IMR-90 (cell line): Measurements from ENCODE around the gene GZMB. TPM values are rescaled to one million over a fixed set of nuclear protein-coding genes. Genes with fewer than 3 reads are reported as not detected.

ENCODE experiments used
- ATAC-seq: fragments of 200-7000 bp; cut with Tn5 transposase; 2 replicates; pipeline ENCODE4 v1.9.1; 2020; ENCODE audit warnings: low read depth, mild to moderate bottlenecking, moderate library complexity
- BruUV-seq: library from RNA; stranded (reverse); fragments of 400-500 nt; replicated peaks from 2 replicates; lab custom pipeline; 2021; lab: Mats Ljungman, UMichigan
- CTCF ChIA-PET: fragments of 300-600 bp; formaldehyde crosslinking; extraction: SDS; loops from one replicate; lab custom pipeline; 2021; ENCODE audit warnings: antibody characterized with exemption; lab: Yijun Ruan, JAX
- POLR2A ChIA-PET: fragments of 300-600 bp; sonication (Branson Sonifier 250); formaldehyde crosslinking; loops from one replicate; lab custom pipeline; 2022; ENCODE audit warnings: antibody characterized with exemption; ENCODE audit not compliant: unreplicated experiment; lab: Charles Lee
- DNase-seq: peaks from one replicate; pipeline ENCODE4 v3.0.0; 2013
- H2AFZ ChIP-seq: replicated peaks from 2 replicates; pipeline ENCODE3; 2013; ENCODE audit warnings: low read length, mild to moderate bottlenecking; ENCODE audit not compliant: poor library complexity
- H2AK5ac ChIP-seq: 2 replicates; pipeline ENCODE4 v1.6.1; 2013; ENCODE audit warnings: low read depth, low read length, inconsistent platforms
- H2AK9ac ChIP-seq: replicated peaks from 2 replicates; pipeline ENCODE3; 2013; ENCODE audit warnings: mild to moderate bottlenecking, low read depth, low read length, moderate library complexity; ENCODE audit not compliant: poor library complexity
- H2BK120ac ChIP-seq: 2 replicates; pipeline ENCODE4 v1.6.1; 2013; ENCODE audit warnings: low read depth, low read length, inconsistent platforms
- H2BK15ac ChIP-seq: 3 replicates; pipeline ENCODE4 v1.6.1; 2013; ENCODE audit warnings: low read depth, low read length, inconsistent platforms
- H2BK20ac ChIP-seq: 2 replicates; pipeline ENCODE4 v1.6.1; 2013; ENCODE audit warnings: low read depth, mild to moderate bottlenecking, inconsistent platforms, low read length, moderate library complexity
- H2BK5ac ChIP-seq: 2 replicates; pipeline ENCODE4 v1.6.1; 2013; ENCODE audit warnings: mild to moderate bottlenecking, low read depth, low read length, inconsistent platforms; ENCODE audit not compliant: poor library complexity, severe bottlenecking
- H3K14ac ChIP-seq: replicated peaks from 2 replicates; pipeline ENCODE4 v1.6.1; 2013; ENCODE audit warnings: low read depth, low read length, inconsistent platforms
- H3K18ac ChIP-seq: 2 replicates; pipeline ENCODE4 v1.6.1; 2013; ENCODE audit warnings: low read depth, low read length, control low read depth
- H3K23ac ChIP-seq: 2 replicates; pipeline ENCODE4 v1.6.1; 2013; ENCODE audit warnings: low read depth, low read length, inconsistent platforms
- H3K27ac ChIP-seq: 2 replicates; pipeline ENCODE4 v1.5.1; 2013; ENCODE audit warnings: mild to moderate bottlenecking, control low read depth, low read length; ENCODE audit not compliant: insufficient read depth
- H3K27me3 ChIP-seq: 2 replicates; pipeline ENCODE4 v1.6.1; 2013; ENCODE audit warnings: low read length; ENCODE audit not compliant: control insufficient read depth, insufficient read depth
- H3K36me3 ChIP-seq: 2 replicates; pipeline ENCODE4 v1.6.1; 2013; ENCODE audit warnings: low read length, mixed read lengths; ENCODE audit not compliant: control insufficient read depth, insufficient read depth
- H3K4ac ChIP-seq: 2 replicates; pipeline ENCODE4 v1.6.1; 2013; ENCODE audit warnings: low read depth, low read length, inconsistent platforms
- H3K4me1 ChIP-seq: 2 replicates; pipeline ENCODE4 v1.6.1; 2013; ENCODE audit warnings: low read length, mixed read lengths; ENCODE audit not compliant: control insufficient read depth, insufficient read depth
- H3K4me2 ChIP-seq: 2 replicates; pipeline ENCODE4 v1.6.1; 2013; ENCODE audit warnings: low read depth, mild to moderate bottlenecking, control low read depth, low read length, moderate library complexity
- H3K4me3 ChIP-seq: 2 replicates; pipeline ENCODE4 v1.5.1; 2013; ENCODE audit warnings: low read depth, mild to moderate bottlenecking, control low read depth, low read length, moderate library complexity; ENCODE audit not compliant: insufficient read depth
- H3K56ac ChIP-seq: 2 replicates; pipeline ENCODE4 v1.6.1; 2013; ENCODE audit warnings: low read length, inconsistent platforms; ENCODE audit not compliant: insufficient read depth; ENCODE audit errors: extremely low read depth
- H3K79me1 ChIP-seq, 2 experiments: 2 replicates each; pipeline ENCODE4 v1.6.1; 2013; ENCODE audit warnings: low read length in 2 of 2, inconsistent platforms in 1 of 2, low read depth in 1 of 2
- H3K9ac ChIP-seq: 2 replicates; pipeline ENCODE4 v1.6.1; 2013; ENCODE audit warnings: low read depth, low read length, control low read depth
- H3K9me1 ChIP-seq: 2 replicates; pipeline ENCODE4 v1.6.1; 2013; ENCODE audit warnings: low read length, inconsistent platforms; ENCODE audit not compliant: insufficient read depth
- H3K9me3 ChIP-seq: 2 replicates; pipeline ENCODE4 v1.6.1; 2013; ENCODE audit warnings: low read length; ENCODE audit not compliant: control insufficient read depth, insufficient read depth
- H4K20me1 ChIP-seq: 2 replicates; pipeline ENCODE4 v1.6.1; 2013; ENCODE audit warnings: low read length, inconsistent platforms; ENCODE audit not compliant: insufficient read depth
- H4K5ac ChIP-seq: 2 replicates; pipeline ENCODE4 v1.6.1; 2013; ENCODE audit warnings: mild to moderate bottlenecking, low read depth, low read length, control low read depth
- H4K8ac ChIP-seq, 2 experiments: 2 replicates each; pipeline ENCODE4 v1.6.1; 2013; ENCODE audit warnings: low read depth in 2 of 2, low read length in 2 of 2, control low read depth in 1 of 2, inconsistent platforms in 1 of 2
- H4K91ac ChIP-seq: 2 replicates; pipeline ENCODE4 v1.6.1; 2013; ENCODE audit warnings: low read depth, low read length, inconsistent platforms; ENCODE audit not compliant: insufficient read depth
- CEBPB ChIP-seq: IDR thresholded peaks from 2 replicates; pipeline ENCODE4 v1.6.1; 2012; ENCODE audit warnings: low read depth, low read length, improper control_type of control experiment
- CHD1 ChIP-seq: IDR thresholded peaks from 2 replicates; pipeline ENCODE4 v1.6.1; 2012; ENCODE audit warnings: low read depth, low read length, improper control_type of control experiment
- MAFK ChIP-seq: IDR thresholded peaks from 2 replicates; pipeline ENCODE4 v1.6.1; 2012; ENCODE audit warnings: low read depth, low read length, improper control_type of control experiment
- MAZ ChIP-seq: IDR thresholded peaks from 2 replicates; pipeline ENCODE4 v1.6.1; 2012; ENCODE audit warnings: low read depth, mild to moderate bottlenecking, low read length, improper control_type of control experiment, moderate library complexity, borderline replicate concordance
- MXI1 ChIP-seq: IDR thresholded peaks from 2 replicates; pipeline ENCODE4 v1.6.1; 2012; ENCODE audit warnings: low read depth, mild to moderate bottlenecking, low read length, moderate library complexity, borderline replicate concordance
- RAD21 ChIP-seq: IDR thresholded peaks from 2 replicates; pipeline ENCODE4 v1.6.1; 2012; ENCODE audit warnings: low read length, improper control_type of control experiment
- SMC3 ChIP-seq: fragments of 150-350 bp; IDR thresholded peaks from 2 replicates; pipeline ENCODE4 v1.6.1; 2016; ENCODE audit warnings: low read depth, mild to moderate bottlenecking, antibody characterized with exemption, low read length, moderate library complexity
- WGBS, 2 experiments: methylation state at CpG; one replicate each; pipeline versions ENCODE4 v1.1.5 to v1.1.7; 2013; ENCODE audit warnings: missing lambda C conversion rate in 2 of 2; ENCODE audit not compliant: insufficient read length in 1 of 2; ENCODE audit errors: extremely low coverage in 2 of 2; 5-methylcytosine and 5-hydroxymethylcytosine counted together
- dilution Hi-C: fragments of 300-500 bp; cut with HindIII; formaldehyde crosslinking; loops from one replicate; pipeline ENCODE4 v1.14.3; 2018; ENCODE audit warnings: low sequenced_read_pairs; ENCODE audit not compliant: unreplicated experiment
- in situ Hi-C: fragments of 300-500 bp; cut with MboI; formaldehyde crosslinking; loops from 3 replicates; pipeline ENCODE4 v1.14.3; 2019; ENCODE audit warnings: low sequenced_read_pairs, inconsistent platforms, mixed read lengths
- intact Hi-C: fragments of 100-400 bp; cut with micrococcal nuclease; formaldehyde crosslinking; loops from 2 replicates; pipeline ENCODE4 v1.10.0; 2022
- polyA plus RNA-seq, 3 experiments: library from polyadenylated mRNA; depleted of rRNA; stranded (reverse); fragments of >200 nt; gene quantifications; 2 replicates each; pipeline ENCODE4 v1.2.3, GENCODE V29; 2012; ENCODE audit warnings: low replicate concordance in 1 of 3
- total RNA-seq: library from RNA; depleted of rRNA; stranded (reverse); fragments of >200 nt; gene quantifications from 2 replicates; pipeline ENCODE4 v1.2.3, GENCODE V29; 2012
- TF ChIP-seq, protein P1 (sequence below): conservative IDR thresholded peaks from 2 replicates; pipeline ENCODE4 v1.5.1; 2012; ENCODE audit warnings: mild to moderate bottlenecking, low read depth, low read length, improper control_type of control experiment
- TF ChIP-seq, protein P2 (sequence below): fragments of 150-350 bp; IDR thresholded peaks from 2 replicates; pipeline ENCODE4 v1.6.1; 2016; ENCODE audit warnings: low read depth, mild to moderate bottlenecking, low read length, moderate library complexity, borderline replicate concordance

Gene GZMB
- total and polyA plus RNA-seq, 2 of the 4 experiments (the other 2 are of a cell fraction) = not detected

GRCh38 chr14:24662753-24663152, 28.8 kb upstream of the GZMB start:
- POLR2A ChIA-PET = no interaction called here
- no peaks in the 10 kb centered on the region for H3K36me3 ChIP-seq
- no peak overlapping the region for H3K56ac ChIP-seq
- no peak overlapping the region for H4K5ac ChIP-seq
- H2BK120ac ChIP-seq = no peak overlapping the region
- H3K18ac ChIP-seq = no peak overlapping the region
- H2AFZ ChIP-seq = no peak overlapping the region
- H3K4me1 ChIP-seq = no peaks in the 10 kb centered on the region
- no peak overlapping the region for H3K27ac ChIP-seq
- no peaks in the 10 kb centered on the region for H3K27me3 ChIP-seq
- 50% methylated on average over 1 of the region's 5 CpGs; no CpG with 5 or more reads in 1 of the 2 experiments for WGBS, 2 experiments
- intact Hi-C loops = no loop called here
- no peak overlapping the region for H3K4ac ChIP-seq
- H3K4me2 ChIP-seq = no peak overlapping the region
- TF ChIP-seq CEBPB (no peak), RAD21 (no peak), SMC3 (no peak), MAFK (no peak), MXI1 (no peak), CHD1 (no peak), MAZ (no peak)
- TF ChIP-seq, protein P1, sequence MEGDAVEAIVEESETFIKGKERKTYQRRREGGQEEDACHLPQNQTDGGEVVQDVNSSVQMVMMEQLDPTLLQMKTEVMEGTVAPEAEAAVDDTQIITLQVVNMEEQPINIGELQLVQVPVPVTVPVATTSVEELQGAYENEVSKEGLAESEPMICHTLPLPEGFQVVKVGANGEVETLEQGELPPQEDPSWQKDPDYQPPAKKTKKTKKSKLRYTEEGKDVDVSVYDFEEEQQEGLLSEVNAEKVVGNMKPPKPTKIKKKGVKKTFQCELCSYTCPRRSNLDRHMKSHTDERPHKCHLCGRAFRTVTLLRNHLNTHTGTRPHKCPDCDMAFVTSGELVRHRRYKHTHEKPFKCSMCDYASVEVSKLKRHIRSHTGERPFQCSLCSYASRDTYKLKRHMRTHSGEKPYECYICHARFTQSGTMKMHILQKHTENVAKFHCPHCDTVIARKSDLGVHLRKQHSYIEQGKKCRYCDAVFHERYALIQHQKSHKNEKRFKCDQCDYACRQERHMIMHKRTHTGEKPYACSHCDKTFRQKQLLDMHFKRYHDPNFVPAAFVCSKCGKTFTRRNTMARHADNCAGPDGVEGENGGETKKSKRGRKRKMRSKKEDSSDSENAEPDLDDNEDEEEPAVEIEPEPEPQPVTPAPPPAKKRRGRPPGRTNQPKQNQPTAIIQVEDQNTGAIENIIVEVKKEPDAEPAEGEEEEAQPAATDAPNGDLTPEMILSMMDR = no peak
- TF ChIP-seq, protein P2, sequence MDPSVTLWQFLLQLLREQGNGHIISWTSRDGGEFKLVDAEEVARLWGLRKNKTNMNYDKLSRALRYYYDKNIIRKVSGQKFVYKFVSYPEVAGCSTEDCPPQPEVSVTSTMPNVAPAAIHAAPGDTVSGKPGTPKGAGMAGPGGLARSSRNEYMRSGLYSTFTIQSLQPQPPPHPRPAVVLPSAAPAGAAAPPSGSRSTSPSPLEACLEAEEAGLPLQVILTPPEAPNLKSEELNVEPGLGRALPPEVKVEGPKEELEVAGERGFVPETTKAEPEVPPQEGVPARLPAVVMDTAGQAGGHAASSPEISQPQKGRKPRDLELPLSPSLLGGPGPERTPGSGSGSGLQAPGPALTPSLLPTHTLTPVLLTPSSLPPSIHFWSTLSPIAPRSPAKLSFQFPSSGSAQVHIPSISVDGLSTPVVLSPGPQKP = no peak
- H3K9me3 ChIP-seq = no peaks in the 10 kb centered on the region
- H4K20me1 ChIP-seq = no peaks in the 10 kb centered on the region
- H3K23ac ChIP-seq = no peak overlapping the region
- H3K79me1 ChIP-seq = no peaks in the 10 kb centered on the region
- H3K9me1 ChIP-seq = no peaks in the 10 kb centered on the region
- dilution Hi-C loops = no loop called here
- no peak overlapping the region for H3K4me3 ChIP-seq
- DNase-seq (no peak), ATAC-seq (no peak)
- no peak overlapping the region for H2BK15ac ChIP-seq
- no peak overlapping the region for H4K8ac ChIP-seq
- no peak overlapping the region for H2AK9ac ChIP-seq
- no peak overlapping the region for H3K14ac ChIP-seq
- H2BK20ac ChIP-seq = no peak overlapping the region
- CTCF ChIA-PET = no interaction called here
- no peak overlapping the region for H2AK5ac ChIP-seq
- H2BK5ac ChIP-seq = no peak overlapping the region
- H4K91ac ChIP-seq = no peak overlapping the region
- no TSS peak for BruUV-seq
- no peak overlapping the region for H3K9ac ChIP-seq
- in situ Hi-C loops = no loop called here
